ENCODE results near the gene MPP4.

MPP4 gene

GRCh38 chr2:201698588-201699226 lies at the start of gene MPP4:
MPP4 (minus strand) TSS chr2:201698644; CDS start chr2:201693954, 4,690 bp downstream.
- no peak for DNase-seq (ENCODE audit: low read depth in 2 of 2)

GRCh38 chr2:201746551-201746950 lies 48.1 kb upstream of the MPP4 start:
- no peak for DNase-seq (ENCODE audit: low read depth in 2 of 2)

- no peak for DNase-seq (ENCODE audit: low read depth in 2 of 2)
Observed at GRCh38 chr2:201735486-201735885, 37.0 kb upstream of the MPP4 start.

- DNase-seq (ENCODE audit: low read depth in 2 of 2) = no peak
Observed at GRCh38 chr2:201734111-201734510, 35.7 kb upstream of the MPP4 start.

- DNase-seq (ENCODE audit: low read depth in 2 of 2) = no peak
Observed at GRCh38 chr2:201733544-201733943, 35.1 kb upstream of the MPP4 start.

GRCh38 chr2:201730651-201731285 lies 32.3 kb upstream of the MPP4 start:
- no peak for DNase-seq (ENCODE audit: low read depth in 2 of 2)

- no peak for DNase-seq (ENCODE audit: low read depth in 2 of 2)
Observed at GRCh38 chr2:201715459-201715858, 17.0 kb upstream of the MPP4 start.

- DNase-seq (ENCODE audit: low read depth in 2 of 2) = no peak
Observed at GRCh38 chr2:201712726-201713125, 14.3 kb upstream of the MPP4 start.

- no peak for DNase-seq (ENCODE audit: low read depth in 2 of 2)
Observed at GRCh38 chr2:201709747-201710146, 11.3 kb upstream of the MPP4 start.

GRCh38 chr2:201709049-201709448 lies 10.6 kb upstream of the MPP4 start:
- DNase-seq (ENCODE audit: low read depth in 2 of 2) = no peak

GRCh38 chr2:201707753-201708152 lies 9.3 kb upstream of the MPP4 start:
- no peak for DNase-seq (ENCODE audit: low read depth in 2 of 2)

- DNase-seq (ENCODE audit: low read depth in 2 of 2) = no peak
Observed at GRCh38 chr2:201707142-201707541, 8.7 kb upstream of the MPP4 start.

GRCh38 chr2:201704536-201704935 lies 6.1 kb upstream of the MPP4 start:
- no peak for DNase-seq (ENCODE audit: low read depth in 2 of 2)

GRCh38 chr2:201701646-201702045 lies 3.2 kb upstream of the MPP4 start:
- DNase-seq (ENCODE audit: low read depth in 2 of 2) = no peak

- no peak for DNase-seq (ENCODE audit: low read depth in 2 of 2)
Observed at GRCh38 chr2:201699416-201699815, 972 bp upstream of the MPP4 start.

- no peak for DNase-seq (ENCODE audit: low read depth in 2 of 2)
Observed at GRCh38 chr2:201697899-201698298, 545 bp downstream of the MPP4 start.

GRCh38 chr2:201696151-201696659 lies 2.2 kb downstream of the MPP4 start:
- no peak for DNase-seq (ENCODE audit: low read depth in 2 of 2)

GRCh38 chr2:201685156-201685555 lies 13.3 kb downstream of the MPP4 start:
- DNase-seq (ENCODE audit: low read depth in 2 of 2) = no peak

- DNase-seq (ENCODE audit: low read depth in 2 of 2) = peak in 1 of 2 donors; percentile 13
Observed at GRCh38 chr2:201680743-201681142, 17.7 kb downstream of the MPP4 start.

GRCh38 chr2:201678401-201678800 lies 20.0 kb downstream of the MPP4 start:
- DNase-seq (ENCODE audit: low read depth in 2 of 2) = no peak

GRCh38 chr2:201675454-201675853 lies 23.0 kb downstream of the MPP4 start:
- DNase-seq (ENCODE audit: low read depth in 2 of 2) = no peak

GRCh38 chr2:201674794-201675193 lies 23.6 kb downstream of the MPP4 start:
- DNase-seq (ENCODE audit: low read depth in 2 of 2) = no peak

GRCh38 chr2:201674298-201674697 lies 24.1 kb downstream of the MPP4 start:
- no peak for DNase-seq (ENCODE audit: low read depth in 2 of 2)
